Measurements from ENCODE around the gene MTA1. TPM values are rescaled to one million over a fixed set of nuclear protein-coding genes. Genes with fewer than 3 reads are reported as not detected.
A peak's percentile ranks its signal among the peaks of the same experiment; 100 is the strongest.

The MTA1 gene
- total and polyA plus RNA-seq, 2 donors (not counting 1 experiment from before 2014, with no cell fraction given), result 137 to 147 TPM

DNA sequence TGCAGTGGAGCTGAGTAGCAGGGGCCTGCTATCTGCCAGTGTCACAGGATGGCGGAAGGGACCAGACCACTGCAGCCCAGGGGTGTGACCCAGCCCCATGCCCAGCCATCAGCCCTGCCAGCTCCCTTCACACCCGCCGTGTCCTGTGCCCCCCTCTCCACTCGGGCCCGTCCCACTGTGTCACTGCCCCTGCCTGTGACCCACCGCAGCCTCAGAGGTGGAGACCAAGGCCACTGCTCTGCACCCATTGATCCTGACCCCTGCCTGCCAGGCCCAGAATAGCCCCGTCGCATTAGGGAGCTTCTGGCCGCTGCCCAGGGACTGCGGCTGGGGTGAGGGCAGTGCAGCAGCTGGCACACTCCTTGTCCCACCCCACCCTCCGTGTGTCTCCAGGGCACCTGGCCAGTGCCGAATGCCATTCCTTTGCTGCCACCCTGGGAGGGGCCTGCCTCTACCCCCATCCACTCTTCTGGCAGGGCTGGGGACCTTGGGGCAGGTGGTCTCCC is 52.9 kb downstream of the MTA1 start:
- Histone ChIP-seq H3K36me3 (replicated peaks in 1 of 2; ENCODE audit: control extremely low read depth in 1 of 2, control insufficient read depth in 1 of 2, extremely low read depth in 1 of 2, insufficient read depth in 2 of 2, low read length in 1 of 2) (peaks cover 0 to 7% of the 10 kb centered on the region in 2 experiments), H3K79me2 (ENCODE audit: control insufficient read depth, insufficient read depth, low read length) (no peaks in the 10 kb centered on the region), H3K9me3 (ENCODE audit: control extremely low read depth in 1 of 3, control insufficient read depth in 2 of 3, insufficient read depth in 1 of 3, low read length in 2 of 3) (peaks cover 0 to 33% (median 0%) of the 10 kb centered on the region in 3 donors), H3K4me3 (ENCODE audit: control extremely low read depth in 1 of 5, extremely low read depth in 1 of 5, insufficient read depth in 1 of 5, low read depth in 2 of 5, low read length in 4 of 5) (no peak overlapping the region), H3K27me3 (replicated peaks in 1 of 4; ENCODE audit: control extremely low read depth in 1 of 4, control insufficient read depth in 3 of 4, insufficient read depth in 4 of 4, low read length in 3 of 4) (peaks cover 0 to 46% (median 11%) of the 10 kb centered on the region in 4 experiments), H3K4me2 (replicated peaks; ENCODE audit: low read depth, low read length, poor library complexity, severe bottlenecking) (no peak overlapping the region), H3K4me1 (ENCODE audit: control insufficient read depth in 2 of 2, insufficient read depth in 2 of 2, low read length in 2 of 2) (peaks cover 36 to 42% of the 10 kb centered on the region in 2 donors), H3K27ac (ENCODE audit: low read length in 2 of 2) (no peak overlapping the region), H3K9ac (ENCODE audit: low read length) (no peak overlapping the region), H4K20me1 (ENCODE audit: control insufficient read depth, insufficient read depth, low read length, poor library complexity, severe bottlenecking) (peaks cover 15% of the 10 kb centered on the region), H2AFZ (ENCODE audit: insufficient read depth, low read depth, low read length, poor library complexity, severe bottlenecking) (no peak overlapping the region)
- 97% methylated on average over 12 of the region's 12 CpGs for WGBS (ENCODE audit: insufficient coverage)
- H3K9me3 Mint-ChIP-seq (ENCODE audit: insufficient read depth), result no peaks in the 10 kb centered on the region
- H3K4me3 Mint-ChIP-seq, result peak overlapping the region; percentile 23
- H3K27ac Mint-ChIP-seq, result peak overlapping the region; percentile 37
- H3K4me1 Mint-ChIP-seq, result peaks cover 35% of the 10 kb centered on the region
- H3K27me3 Mint-ChIP-seq, result no peaks in the 10 kb centered on the region
- ATAC-seq (ENCODE audit: low read depth) (no peak), DNase-seq (no peak)
- intact Hi-C loops (cut with micrococcal nuclease), result no loop called here
- CTCF ChIA-PET, result interaction anchor here (2.6 kb wide), 1 partner anchor 9 kb away, joined by 9 read pairs; no protein-coding TSS in a partner anchor
- POLR2A ChIA-PET, result interaction anchor here (0.5 to 0.6 kb wide), 2 partner anchors 181 to 670 kb away, joined by 3 to 13 read pairs; no protein-coding TSS in a partner anchor
- no peak for TF ChIP-seq EZH2 (IDR thresholded peaks at IDR 0.05; ENCODE audit: borderline replicate concordance, insufficient read depth, low read depth, low read length, poor library complexity, severe bottlenecking)
- TF ChIP-seq, protein P1, sequence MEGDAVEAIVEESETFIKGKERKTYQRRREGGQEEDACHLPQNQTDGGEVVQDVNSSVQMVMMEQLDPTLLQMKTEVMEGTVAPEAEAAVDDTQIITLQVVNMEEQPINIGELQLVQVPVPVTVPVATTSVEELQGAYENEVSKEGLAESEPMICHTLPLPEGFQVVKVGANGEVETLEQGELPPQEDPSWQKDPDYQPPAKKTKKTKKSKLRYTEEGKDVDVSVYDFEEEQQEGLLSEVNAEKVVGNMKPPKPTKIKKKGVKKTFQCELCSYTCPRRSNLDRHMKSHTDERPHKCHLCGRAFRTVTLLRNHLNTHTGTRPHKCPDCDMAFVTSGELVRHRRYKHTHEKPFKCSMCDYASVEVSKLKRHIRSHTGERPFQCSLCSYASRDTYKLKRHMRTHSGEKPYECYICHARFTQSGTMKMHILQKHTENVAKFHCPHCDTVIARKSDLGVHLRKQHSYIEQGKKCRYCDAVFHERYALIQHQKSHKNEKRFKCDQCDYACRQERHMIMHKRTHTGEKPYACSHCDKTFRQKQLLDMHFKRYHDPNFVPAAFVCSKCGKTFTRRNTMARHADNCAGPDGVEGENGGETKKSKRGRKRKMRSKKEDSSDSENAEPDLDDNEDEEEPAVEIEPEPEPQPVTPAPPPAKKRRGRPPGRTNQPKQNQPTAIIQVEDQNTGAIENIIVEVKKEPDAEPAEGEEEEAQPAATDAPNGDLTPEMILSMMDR (IDR thresholded peaks at IDR 0.05), result no peak

DNA sequence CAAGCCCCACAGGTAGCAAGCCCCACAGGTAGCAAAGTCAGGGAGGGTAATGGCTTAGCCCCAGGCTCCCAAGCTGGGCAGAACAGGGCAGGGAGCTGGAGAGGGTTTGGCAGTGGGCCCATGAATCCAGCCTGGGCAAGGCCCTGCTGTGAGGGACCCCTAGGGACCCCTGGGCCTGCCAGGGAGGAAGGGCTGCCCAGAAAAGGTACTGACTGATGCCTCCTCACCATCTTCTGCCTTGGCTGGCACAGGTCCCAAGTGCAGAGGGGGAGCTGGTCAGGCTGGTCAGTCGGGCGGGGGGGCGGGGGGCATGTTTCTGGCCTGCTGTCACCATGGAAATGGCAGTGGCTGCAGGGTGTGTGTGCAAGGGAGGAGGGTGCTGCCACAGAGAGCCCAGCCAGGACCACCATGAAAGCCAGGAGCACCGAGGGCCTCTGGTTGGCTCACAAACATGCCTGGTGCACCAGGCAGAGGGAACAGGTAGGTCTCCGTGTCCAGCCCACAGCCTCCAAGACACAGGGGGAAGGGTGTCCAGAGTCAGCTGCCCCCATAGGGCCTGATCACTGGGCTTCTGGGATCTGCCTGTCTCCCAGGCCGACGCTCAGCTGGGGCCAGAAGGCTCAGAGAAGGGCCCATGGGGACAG is 53.5 kb downstream of the MTA1 start:
- peak overlapping the region; percentile 65 for H3K9ac ChIP-seq (ENCODE audit: low read length)
- no peaks in the 10 kb centered on the region for H3K27me3 Mint-ChIP-seq
- H3K4me3 ChIP-seq (ENCODE audit: control extremely low read depth in 1 of 5, extremely low read depth in 1 of 5, insufficient read depth in 1 of 5, low read depth in 2 of 5, low read length in 4 of 5), result peak overlapping the region in 4 of 5 experiments; percentile 32 to 64 (median 55)
- peak overlapping the region; percentile 80 for H3K4me3 Mint-ChIP-seq
- H3K27me3 ChIP-seq (replicated peaks in 1 of 4; ENCODE audit: control extremely low read depth in 1 of 4, control insufficient read depth in 3 of 4, insufficient read depth in 4 of 4, low read length in 3 of 4), result peaks cover 0 to 46% (median 11%) of the 10 kb centered on the region in 4 experiments
- H3K4me1 Mint-ChIP-seq, result peaks cover 35% of the 10 kb centered on the region
- peaks cover 15% of the 10 kb centered on the region for H4K20me1 ChIP-seq (ENCODE audit: control insufficient read depth, insufficient read depth, low read length, poor library complexity, severe bottlenecking)
- DNase-seq (no peak), ATAC-seq (ENCODE audit: low read depth) (no peak)
- H3K9me3 Mint-ChIP-seq (ENCODE audit: insufficient read depth), result no peaks in the 10 kb centered on the region
- peak overlapping the region; percentile 95 for H3K4me2 ChIP-seq (replicated peaks; ENCODE audit: low read depth, low read length, poor library complexity, severe bottlenecking)
- no peaks in the 10 kb centered on the region for H3K79me2 ChIP-seq (ENCODE audit: control insufficient read depth, insufficient read depth, low read length)
- 40% methylated on average over 5 of the region's 7 CpGs for WGBS (ENCODE audit: insufficient coverage)
- peaks cover 0 to 6% of the 10 kb centered on the region in 2 experiments for H3K36me3 ChIP-seq (replicated peaks in 1 of 2; ENCODE audit: control extremely low read depth in 1 of 2, control insufficient read depth in 1 of 2, extremely low read depth in 1 of 2, insufficient read depth in 2 of 2, low read length in 1 of 2)
- H3K4me1 ChIP-seq (ENCODE audit: control insufficient read depth in 2 of 2, insufficient read depth in 2 of 2, low read length in 2 of 2), result peaks cover 39 to 48% of the 10 kb centered on the region in 2 donors
- ChIA-PET CTCF (interaction anchor here (0.8 to 2.6 kb wide), 4 partner anchors 8 to 55 kb away, joined by 3 to 9 read pairs (median 5); no protein-coding TSS in a partner anchor), POLR2A (interaction anchor here (1.3 kb wide), 1 partner anchor 17 kb away, joined by 5 read pairs; no protein-coding TSS in a partner anchor)
- no peak for TF ChIP-seq EZH2 (IDR thresholded peaks at IDR 0.05; ENCODE audit: borderline replicate concordance, insufficient read depth, low read depth, low read length, poor library complexity, severe bottlenecking)
- TF ChIP-seq, protein P1 (IDR thresholded peaks at IDR 0.05), result no peak
- peaks cover 0 to 39% (median 0%) of the 10 kb centered on the region in 3 donors for H3K9me3 ChIP-seq (ENCODE audit: control extremely low read depth in 1 of 3, control insufficient read depth in 2 of 3, insufficient read depth in 1 of 3, low read length in 2 of 3)
- peak overlapping the region; percentile 62 for H2AFZ ChIP-seq (ENCODE audit: insufficient read depth, low read depth, low read length, poor library complexity, severe bottlenecking)
- no peak overlapping the region for H3K27ac ChIP-seq (ENCODE audit: low read length in 2 of 2)
- peak overlapping the region; percentile 26 for H3K27ac Mint-ChIP-seq
- intact Hi-C loops (cut with micrococcal nuclease), result no loop called here
